ENCODE measurements around the gene LNP1.
"Not testable (repeated sequence)": the region's sequence is repeated elsewhere in the genome, so short reads cannot be mapped to it uniquely, and the experiment has no call there.

Gene LNP1

GRCh38 chr3:100400780-100401673, at the start of gene LNP1, which contains the start of gene TOMM70:
Gene LNP1, plus strand, starts transcription at chr3:100401539. Its CDS starts 28,191 bp downstream, at chr3:100429730.
Gene TOMM70, minus strand, starts transcription at chr3:100401089. Its CDS starts 140 bp downstream, at chr3:100400949.
- DNase-seq (ENCODE audit: low read depth in 2 of 2) = peak; percentile 89 to 94

GRCh38 chr3:100351770-100352169, 49.6 kb upstream of the LNP1 start:
- not testable (repeated sequence) for DNase-seq (ENCODE audit: low read depth in 2 of 2)

GRCh38 chr3:100352296-100353231, 48.8 kb upstream of the LNP1 start:
- DNase-seq (ENCODE audit: low read depth in 2 of 2) = no peak

GRCh38 chr3:100354850-100355249, 46.5 kb upstream of the LNP1 start:
- no peak for DNase-seq (ENCODE audit: low read depth in 2 of 2)

- DNase-seq (ENCODE audit: low read depth in 2 of 2) = no peak
Measured at GRCh38 chr3:100358413-100358812, 42.9 kb upstream of the LNP1 start.

- DNase-seq (ENCODE audit: low read depth in 2 of 2) = no peak
Measured at GRCh38 chr3:100359035-100359434, 42.3 kb upstream of the LNP1 start.

- DNase-seq (ENCODE audit: low read depth in 2 of 2) = no peak
Measured at GRCh38 chr3:100360757-100361496, 40.4 kb upstream of the LNP1 start.

GRCh38 chr3:100361897-100362296, 39.4 kb upstream of the LNP1 start:
- no peak for DNase-seq (ENCODE audit: low read depth in 2 of 2)

GRCh38 chr3:100364421-100364820, 36.9 kb upstream of the LNP1 start:
- DNase-seq (ENCODE audit: low read depth in 2 of 2) = no peak

- DNase-seq (ENCODE audit: low read depth in 2 of 2) = no peak
Measured at GRCh38 chr3:100366424-100366823, 34.9 kb upstream of the LNP1 start.

- no peak for DNase-seq (ENCODE audit: low read depth in 2 of 2)
Measured at GRCh38 chr3:100368441-100368840, 32.9 kb upstream of the LNP1 start.

- no peak for DNase-seq (ENCODE audit: low read depth in 2 of 2)
Measured at GRCh38 chr3:100370756-100371155, 30.6 kb upstream of the LNP1 start.

- no peak for DNase-seq (ENCODE audit: low read depth in 2 of 2)
Measured at GRCh38 chr3:100374521-100374920, 26.8 kb upstream of the LNP1 start.

- DNase-seq (ENCODE audit: low read depth in 2 of 2) = no peak
Measured at GRCh38 chr3:100376301-100376700, 25.0 kb upstream of the LNP1 start.

- no peak for DNase-seq (ENCODE audit: low read depth in 2 of 2)
Measured at GRCh38 chr3:100384733-100385525, 16.4 kb upstream of the LNP1 start.

GRCh38 chr3:100386437-100387074, 14.8 kb upstream of the LNP1 start:
- no peak for DNase-seq (ENCODE audit: low read depth in 2 of 2)

GRCh38 chr3:100389025-100389424, 12.3 kb upstream of the LNP1 start:
- no peak for DNase-seq (ENCODE audit: low read depth in 2 of 2)

GRCh38 chr3:100395679-100396431, 5.5 kb upstream of the LNP1 start:
- DNase-seq (ENCODE audit: low read depth in 2 of 2) = no peak

- DNase-seq (ENCODE audit: low read depth in 2 of 2) = no peak
Measured at GRCh38 chr3:100396967-100397366, 4.4 kb upstream of the LNP1 start.
